C4-2B (cell line): ENCODE results near the gene ENDOV.

Experiments
- H3K27ac ChIP-seq: fragments of 450-650 bp; 2 replicates; pipeline ENCODE4 v1.5.1; 2017
- CTCF ChIP-seq: fragments of 450-650 bp; conservative IDR thresholded peaks from 2 replicates; pipeline ENCODE4 v1.5.1; 2017; ENCODE audit warnings: mild to moderate bottlenecking
- ZFX ChIP-seq: fragments of 450-650 bp; IDR thresholded peaks from 2 replicates; pipeline ENCODE4 v1.6.1; 2017

The ENDOV gene

GRCh38 chr17:80416940-80417293 lies 1.9 kb downstream of the ENDOV start:
- TF ChIP-seq ZFX, result no peak
- TF ChIP-seq CTCF, result no peak
- H3K27ac ChIP-seq, result no peak overlapping the region

GRCh38 chr17:80418589-80418988 lies 3.6 kb downstream of the ENDOV start:
- no peak overlapping the region for H3K27ac ChIP-seq
- no peak for TF ChIP-seq ZFX
- TF ChIP-seq CTCF, result no peak

- no peak overlapping the region for H3K27ac ChIP-seq
- TF ChIP-seq CTCF (no peak), ZFX (no peak)
Measured at GRCh38 chr17:80419255-80419654, 4.3 kb downstream of the ENDOV start.

GRCh38 chr17:80421381-80422090 lies 6.6 kb downstream of the ENDOV start:
- TF ChIP-seq CTCF, result no peak
- TF ChIP-seq ZFX, result no peak
- no peak overlapping the region for H3K27ac ChIP-seq

GRCh38 chr17:80422276-80422675 lies 7.3 kb downstream of the ENDOV start:
- H3K27ac ChIP-seq, result no peak overlapping the region
- TF ChIP-seq ZFX (no peak), CTCF (no peak)

GRCh38 chr17:80422981-80423380 lies 8.0 kb downstream of the ENDOV start:
- TF ChIP-seq CTCF, result no peak
- TF ChIP-seq ZFX, result no peak
- H3K27ac ChIP-seq, result no peak overlapping the region

- H3K27ac ChIP-seq, result no peak overlapping the region
Measured at GRCh38 chr17:80423536-80424225, 8.7 kb downstream of the ENDOV start.

More at GRCh38 chr17:80423536-80424225, 8.7 kb downstream of the ENDOV start:
- no peak for TF ChIP-seq ZFX
- TF ChIP-seq CTCF, result no peak
